ENCODE measurements around the gene MAP2K6.

GRCh38 chr17:69547230-69547629 is 132.7 kb downstream of the MAP2K6 start:
- TF ChIP-seq REST (IDR thresholded peaks at IDR 0.05; ENCODE audit: low read depth, low read length) (no peak), RAD21 (IDR thresholded peaks at IDR 0.05; ENCODE audit: low read length) (no peak), CTCF (IDR thresholded peaks at IDR 0.05) (no peak), EP300 (IDR thresholded peaks at IDR 0.05; ENCODE audit: borderline replicate concordance in 1 of 2, low read depth in 1 of 2, low read length in 1 of 2) (no peak), YY1 (IDR thresholded peaks at IDR 0.05; ENCODE audit: low read depth) (no peak), USF2 (IDR thresholded peaks at IDR 0.05; ENCODE audit: borderline replicate concordance, low read depth, low read length) (no peak), MAX (IDR thresholded peaks at IDR 0.05; ENCODE audit: low read depth) (no peak), ZBTB33 (IDR thresholded peaks at IDR 0.05; ENCODE audit: borderline replicate concordance, low read depth) (no peak)
